Upper lobe of left lung (tissue), 4 donors: ENCODE results near the gene ITFG1.

Source experiments
- CTCF ChIP-seq, 6 experiments: fragments of 450-650 bp in 4 of 6; fragments of 200-600 bp in 2 of 6; sonication (generic) in 2 of 6; IDR thresholded peaks; one replicate each; pipeline ENCODE4 v1.5.1; 2016 to 2019; ENCODE audit warnings: antibody characterized with exemption in 6 of 6
- EP300 ChIP-seq, 4 donors: sonication (generic); formaldehyde crosslinking; IDR thresholded peaks; one replicate each; pipeline ENCODE4 v1.5.1; 2017; ENCODE audit warnings: antibody characterized with exemption in 4 of 4, control low read depth in 2 of 4
- POLR2A ChIP-seq, 4 donors: fragments of 450-650 bp; IDR thresholded peaks; one replicate each; pipeline ENCODE4 v1.5.1; 2016 to 2017; ENCODE audit warnings: antibody characterized with exemption in 4 of 4, mild to moderate bottlenecking in 2 of 4
- POLR2AphosphoS5 ChIP-seq, 2 donors: sonication (generic); formaldehyde crosslinking; IDR thresholded peaks; one replicate each; pipeline ENCODE4 v1.5.1; 2017; ENCODE audit warnings: antibody characterized with exemption in 2 of 2

- TF ChIP-seq CTCF (IDR thresholded peaks at IDR 0.05) (no peak), POLR2A (IDR thresholded peaks at IDR 0.05) (no peak), POLR2AphosphoS5 (IDR thresholded peaks at IDR 0.05) (no peak), EP300 (IDR thresholded peaks at IDR 0.05) (no peak)
Measured at GRCh38 chr16:47182318-47182717, 278.5 kb downstream of the ITFG1 start.
